ENCODE data around the gene CPTP. TPM values are rescaled to one million over a fixed set of nuclear protein-coding genes. Genes with fewer than 3 reads are reported as not detected.
A peak's percentile ranks its signal among the peaks of the same experiment; 100 is the strongest.

The CPTP gene
- total RNA-seq, 1 donor from 2014 or later = 40.1 TPM

DNA sequence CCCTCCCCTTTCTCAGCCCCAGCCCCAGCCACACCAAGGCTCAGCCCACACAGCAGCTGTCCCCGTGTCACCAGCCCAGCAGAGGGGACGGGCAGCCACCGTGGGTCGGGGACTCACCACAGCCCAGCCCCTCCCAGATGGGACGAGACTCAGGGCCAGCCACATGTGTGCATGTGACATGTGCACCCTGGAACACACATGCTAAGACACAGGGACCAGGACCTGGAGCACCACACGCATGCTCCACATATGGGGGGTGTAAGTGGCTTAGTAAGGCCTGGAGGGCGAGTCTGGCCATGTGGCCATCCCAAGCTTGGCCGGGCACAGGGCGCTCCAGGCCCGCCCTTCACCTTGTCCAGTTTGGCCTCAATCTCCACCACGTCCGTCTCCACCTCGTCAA, 20.9 kb upstream of the CPTP start:
- DNase-seq (ENCODE audit: low read depth) = no peak
- TF ChIP-seq, protein P1, sequence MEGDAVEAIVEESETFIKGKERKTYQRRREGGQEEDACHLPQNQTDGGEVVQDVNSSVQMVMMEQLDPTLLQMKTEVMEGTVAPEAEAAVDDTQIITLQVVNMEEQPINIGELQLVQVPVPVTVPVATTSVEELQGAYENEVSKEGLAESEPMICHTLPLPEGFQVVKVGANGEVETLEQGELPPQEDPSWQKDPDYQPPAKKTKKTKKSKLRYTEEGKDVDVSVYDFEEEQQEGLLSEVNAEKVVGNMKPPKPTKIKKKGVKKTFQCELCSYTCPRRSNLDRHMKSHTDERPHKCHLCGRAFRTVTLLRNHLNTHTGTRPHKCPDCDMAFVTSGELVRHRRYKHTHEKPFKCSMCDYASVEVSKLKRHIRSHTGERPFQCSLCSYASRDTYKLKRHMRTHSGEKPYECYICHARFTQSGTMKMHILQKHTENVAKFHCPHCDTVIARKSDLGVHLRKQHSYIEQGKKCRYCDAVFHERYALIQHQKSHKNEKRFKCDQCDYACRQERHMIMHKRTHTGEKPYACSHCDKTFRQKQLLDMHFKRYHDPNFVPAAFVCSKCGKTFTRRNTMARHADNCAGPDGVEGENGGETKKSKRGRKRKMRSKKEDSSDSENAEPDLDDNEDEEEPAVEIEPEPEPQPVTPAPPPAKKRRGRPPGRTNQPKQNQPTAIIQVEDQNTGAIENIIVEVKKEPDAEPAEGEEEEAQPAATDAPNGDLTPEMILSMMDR (conservative IDR thresholded peaks at IDR 0.05; ENCODE audit: low read depth, low read length) = no peak
- no peak overlapping the region for H3K4me3 ChIP-seq (ENCODE audit: low read depth, low read length)

GRCh38 chr1:1304331-1305299, 20.0 kb upstream of the CPTP start:
- H3K4me3 ChIP-seq (ENCODE audit: low read depth, low read length) = peak overlapping the region; percentile 73
- TF ChIP-seq, protein P1 (conservative IDR thresholded peaks at IDR 0.05; ENCODE audit: low read depth, low read length) = no peak
- no peak for DNase-seq (ENCODE audit: low read depth)

DNA sequence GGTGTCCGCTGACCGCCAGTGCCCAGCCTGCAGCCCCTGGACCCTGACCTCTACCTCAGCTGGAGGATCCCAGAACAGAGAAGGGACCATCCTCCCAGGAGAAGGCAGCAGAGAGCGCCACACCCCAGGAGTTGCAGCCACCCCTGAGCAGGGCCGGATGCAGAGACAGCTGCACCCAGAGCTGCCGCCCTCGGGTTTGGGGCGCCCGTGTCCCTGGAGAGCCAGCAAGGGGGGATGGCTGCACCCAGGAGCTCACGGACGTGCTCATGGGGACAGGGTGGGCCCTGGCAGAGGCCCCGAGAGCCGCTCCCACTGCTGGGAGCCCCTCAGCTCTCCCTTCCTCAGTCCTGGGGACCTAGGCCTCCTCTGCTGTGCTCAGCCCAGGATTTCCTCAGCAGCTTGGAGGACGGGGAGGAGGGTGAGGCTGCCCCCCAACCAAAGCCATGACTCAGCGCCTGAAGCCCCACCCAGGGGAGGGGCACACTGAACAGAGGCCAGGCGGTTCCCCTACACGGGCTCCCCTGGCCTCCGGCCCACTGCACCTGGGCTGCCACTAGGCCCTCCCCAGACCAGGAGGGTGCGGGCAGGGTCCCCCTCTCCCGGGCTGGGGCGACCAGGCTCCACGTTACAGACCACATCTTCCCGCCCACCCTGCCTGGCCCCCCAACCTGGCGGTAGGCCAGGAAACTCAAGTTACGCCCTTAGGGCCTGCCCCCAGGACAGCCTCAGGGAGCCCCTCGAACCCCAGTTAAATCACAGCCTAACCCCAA, 19.1 kb upstream of the CPTP start:
- H3K4me3 ChIP-seq (ENCODE audit: low read depth, low read length) = peak overlapping the region; percentile 73
- DNase-seq (ENCODE audit: low read depth) = no peak
- TF ChIP-seq, protein P1 (conservative IDR thresholded peaks at IDR 0.05; ENCODE audit: low read depth, low read length) = peak; percentile 7

DNA sequence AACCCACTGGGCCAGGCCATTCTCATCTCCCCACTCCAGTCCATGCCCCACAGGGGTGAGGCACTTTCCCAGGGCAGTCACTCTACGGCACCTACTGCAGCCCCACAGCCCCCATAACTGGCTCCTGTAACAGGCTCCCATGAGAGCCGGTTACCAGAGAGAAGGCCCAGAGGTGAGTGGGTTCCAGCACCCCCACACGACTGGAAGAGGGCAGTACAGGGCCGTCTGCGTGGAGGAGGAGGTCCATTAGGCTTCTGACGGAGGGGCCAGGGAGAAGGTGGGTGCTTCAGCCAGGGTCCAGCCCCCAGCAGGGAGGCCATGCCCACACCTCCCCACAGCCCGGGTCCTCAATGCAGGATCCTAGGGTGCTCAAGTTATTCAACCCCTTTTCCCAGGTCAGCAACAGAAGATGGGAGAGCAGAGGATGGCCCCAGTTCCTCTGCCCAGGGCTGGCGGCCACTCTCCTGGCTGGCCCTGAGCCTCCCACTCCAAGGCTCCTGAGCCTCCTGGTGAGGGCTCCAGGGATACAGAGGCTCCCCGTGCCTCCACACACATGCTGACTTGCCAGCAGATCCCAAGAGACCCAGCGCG, 18.4 kb upstream of the CPTP start:
- DNase-seq (ENCODE audit: low read depth) = no peak
- TF ChIP-seq, protein P1 (conservative IDR thresholded peaks at IDR 0.05; ENCODE audit: low read depth, low read length) = peak; percentile 16
- peak overlapping the region; percentile 73 for H3K4me3 ChIP-seq (ENCODE audit: low read depth, low read length)

- DNase-seq (ENCODE audit: low read depth) = no peak
- TF ChIP-seq, protein P1 (conservative IDR thresholded peaks at IDR 0.05; ENCODE audit: low read depth, low read length) = no peak
- H3K4me3 ChIP-seq (ENCODE audit: low read depth, low read length) = peak overlapping the region; percentile 73
Measured at GRCh38 chr1:1306661-1307260, 17.8 kb upstream of the CPTP start.

DNA sequence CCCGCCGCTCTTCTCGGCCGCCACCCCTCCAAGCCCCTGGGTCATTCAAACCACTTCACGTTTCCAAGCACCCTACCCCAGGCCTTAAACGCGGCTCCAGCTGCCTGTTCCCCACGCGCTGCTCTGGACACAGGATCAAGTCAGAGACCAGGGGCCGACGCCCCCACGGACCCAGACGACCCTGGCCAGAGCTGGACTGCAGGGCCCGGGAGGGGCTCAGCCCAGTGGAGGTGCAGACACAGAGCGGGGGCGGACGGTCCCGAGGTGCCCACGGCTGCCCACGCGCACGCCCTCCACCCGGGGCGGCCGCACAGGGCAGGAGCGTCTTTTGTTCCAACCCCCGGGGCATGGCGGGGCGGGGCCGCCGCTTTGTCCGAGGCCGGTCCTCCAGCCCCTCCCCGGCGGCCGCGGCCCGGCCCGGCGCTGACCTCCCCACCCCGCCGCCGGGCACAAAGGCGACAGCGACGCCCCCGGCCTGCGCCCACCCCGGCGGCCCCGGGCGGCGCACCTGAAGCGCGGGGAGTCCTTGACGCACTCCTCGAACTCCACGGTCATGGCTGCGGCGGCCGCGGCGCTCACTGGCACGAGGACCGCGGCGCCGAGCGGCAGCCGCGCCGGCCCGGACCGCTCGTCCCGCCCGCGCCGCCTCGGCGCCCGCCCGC, 17.2 kb upstream of the CPTP start:
- H3K4me3 ChIP-seq (ENCODE audit: low read depth, low read length) = peak overlapping the region; percentile 73
- TF ChIP-seq, protein P1 (conservative IDR thresholded peaks at IDR 0.05; ENCODE audit: low read depth, low read length) = no peak
- DNase-seq (ENCODE audit: low read depth) = no peak

All from epithelial cell of proximal tubule (primary cell).